Cardiac muscle cell (in vitro differentiated cells and primary cell): ENCODE results near the gene TLX1. TPM values are rescaled to one million over a fixed set of nuclear protein-coding genes. Genes with fewer than 3 reads are reported as not detected.

Experiments used
- DNase-seq, 2 donors: peaks; one replicate each; pipeline versions ENCODE4 v3.0.0 to v3.0.0-alpha.2; 2010 to 2017; ENCODE audit warnings: low read depth in 1 of 2, low spot score in 1 of 2
- H3K27ac ChIP-seq: fragments of 200-600 bp; sonication (generic); 2 replicates; pipeline ENCODE4 v1.5.1; 2016
- H3K27me3 ChIP-seq: fragments of 200-600 bp; sonication (generic); 2 replicates; pipeline ENCODE4 v1.6.0; 2016; ENCODE audit warnings: control low read depth
- H3K36me3 ChIP-seq: fragments of 200-600 bp; sonication (generic); 2 replicates; pipeline ENCODE4 v1.5.1; 2016; ENCODE audit warnings: control low read depth
- H3K4me1 ChIP-seq: fragments of 200-600 bp; sonication (generic); 2 replicates; pipeline ENCODE4 v1.8.1; 2017; ENCODE audit warnings: low read depth, mild to moderate bottlenecking, mixed run types
- H3K4me3 ChIP-seq: fragments of 200-600 bp; sonication (generic); 2 replicates; pipeline ENCODE4 v1.5.1; 2016; ENCODE audit warnings: mild to moderate bottlenecking
- H3K9me3 ChIP-seq: fragments of 200-600 bp; sonication (generic); 2 replicates; pipeline ENCODE4 v1.5.1; 2017; ENCODE audit warnings: low read depth, mild to moderate bottlenecking, control low read depth
- polyA plus RNA-seq: library from polyadenylated mRNA; unstranded; fragments of >200 nt; fragmentation: Nextera tagmentation; extraction: Ambion mirVana; gene quantifications from 2 replicates; pipeline ENCODE4 v1.2.1, GENCODE V29; 2016
- total RNA-seq: library from RNA; depleted of rRNA; stranded (reverse); fragments of >200 nt; gene quantifications from 2 replicates; pipeline ENCODE4 v1.2.3, GENCODE V29; 2016
- TF ChIP-seq, protein P1 (sequence below): IDR thresholded peaks from 2 replicates; pipeline ENCODE4 v1.5.1; 2012; ENCODE audit warnings: low read depth, mild to moderate bottlenecking, low read length

TLX1 gene
- total and polyA plus RNA-seq, 2 experiments from 2014 or later: 1.9 to 2.2 TPM

DNA sequence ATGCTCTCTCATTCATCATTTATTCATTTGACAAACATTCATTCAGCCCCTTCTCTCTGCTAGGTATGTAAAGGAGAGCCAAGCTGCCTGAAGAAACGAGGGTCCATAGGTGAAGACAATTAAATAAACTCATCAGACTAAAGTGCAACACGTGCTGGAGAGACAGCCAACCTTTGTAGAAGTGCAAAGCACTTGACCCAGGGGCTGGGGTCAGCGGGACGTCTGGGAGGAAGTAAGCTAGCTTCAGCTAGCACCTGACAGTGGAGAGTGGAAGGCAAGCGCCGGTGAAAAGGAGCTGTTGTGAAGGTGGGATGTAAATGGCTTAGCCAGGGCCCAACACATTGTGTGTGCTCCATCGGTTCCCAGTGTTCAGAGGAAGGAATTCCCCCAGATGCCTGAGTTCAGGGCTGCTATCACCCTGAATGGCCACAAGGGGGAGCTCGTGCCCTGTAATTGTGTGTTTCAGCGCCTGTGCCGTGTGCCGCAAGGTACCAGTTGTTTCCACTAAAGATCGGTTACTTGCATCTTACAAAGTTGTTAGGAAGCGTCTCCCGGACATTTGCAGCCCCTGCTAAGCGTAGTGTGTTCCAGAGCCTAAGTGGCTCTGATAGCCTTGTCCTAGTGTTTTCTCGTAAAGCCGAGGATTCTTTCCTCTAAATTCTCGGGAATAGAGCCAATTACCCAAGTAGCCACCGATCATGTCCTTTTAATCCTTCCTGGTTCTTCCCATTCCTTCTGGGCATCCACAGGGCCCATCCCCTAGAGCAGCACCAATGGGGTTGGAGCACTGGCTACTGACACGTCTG is 30.6 kb downstream of the TLX1 start:
- TF ChIP-seq, protein P1, sequence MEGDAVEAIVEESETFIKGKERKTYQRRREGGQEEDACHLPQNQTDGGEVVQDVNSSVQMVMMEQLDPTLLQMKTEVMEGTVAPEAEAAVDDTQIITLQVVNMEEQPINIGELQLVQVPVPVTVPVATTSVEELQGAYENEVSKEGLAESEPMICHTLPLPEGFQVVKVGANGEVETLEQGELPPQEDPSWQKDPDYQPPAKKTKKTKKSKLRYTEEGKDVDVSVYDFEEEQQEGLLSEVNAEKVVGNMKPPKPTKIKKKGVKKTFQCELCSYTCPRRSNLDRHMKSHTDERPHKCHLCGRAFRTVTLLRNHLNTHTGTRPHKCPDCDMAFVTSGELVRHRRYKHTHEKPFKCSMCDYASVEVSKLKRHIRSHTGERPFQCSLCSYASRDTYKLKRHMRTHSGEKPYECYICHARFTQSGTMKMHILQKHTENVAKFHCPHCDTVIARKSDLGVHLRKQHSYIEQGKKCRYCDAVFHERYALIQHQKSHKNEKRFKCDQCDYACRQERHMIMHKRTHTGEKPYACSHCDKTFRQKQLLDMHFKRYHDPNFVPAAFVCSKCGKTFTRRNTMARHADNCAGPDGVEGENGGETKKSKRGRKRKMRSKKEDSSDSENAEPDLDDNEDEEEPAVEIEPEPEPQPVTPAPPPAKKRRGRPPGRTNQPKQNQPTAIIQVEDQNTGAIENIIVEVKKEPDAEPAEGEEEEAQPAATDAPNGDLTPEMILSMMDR: peak; percentile 98
- Histone ChIP-seq H3K4me1 (peaks cover 19% of the 10 kb centered on the region), H3K27ac (no peak overlapping the region), H3K27me3 (peaks cover 20% of the 10 kb centered on the region), H3K36me3 (no peaks in the 10 kb centered on the region), H3K4me3 (no peak overlapping the region), H3K9me3 (no peaks in the 10 kb centered on the region)
- peak; percentile 83 to 86 for DNase-seq

DNA sequence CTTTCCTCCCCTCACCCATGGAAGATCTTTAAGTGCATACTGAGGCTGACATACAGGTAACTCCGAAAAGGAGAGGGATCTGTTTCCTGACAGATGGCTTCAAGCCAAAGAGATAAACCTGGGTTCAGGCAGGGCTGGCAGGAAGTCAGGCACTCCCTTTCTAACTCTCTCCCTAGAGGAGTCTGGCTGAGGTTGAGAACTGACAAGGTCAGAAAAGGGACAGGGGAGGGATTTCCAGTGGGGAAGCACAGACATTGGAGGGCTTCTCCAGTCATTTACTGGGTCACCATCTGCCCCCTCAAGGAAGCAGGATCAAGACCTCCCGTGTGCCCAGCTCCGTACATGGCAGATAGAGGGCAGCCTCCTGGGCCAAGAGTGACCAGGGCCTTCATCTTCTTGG is 31.6 kb downstream of the TLX1 start:
- no peak for DNase-seq
- Histone ChIP-seq H3K9me3 (no peaks in the 10 kb centered on the region), H3K27ac (no peak overlapping the region), H3K4me1 (peaks cover 15% of the 10 kb centered on the region), H3K4me3 (no peak overlapping the region), H3K36me3 (no peaks in the 10 kb centered on the region), H3K27me3 (peaks cover 30% of the 10 kb centered on the region)
- TF ChIP-seq, protein P1: peak; percentile 8

DNA sequence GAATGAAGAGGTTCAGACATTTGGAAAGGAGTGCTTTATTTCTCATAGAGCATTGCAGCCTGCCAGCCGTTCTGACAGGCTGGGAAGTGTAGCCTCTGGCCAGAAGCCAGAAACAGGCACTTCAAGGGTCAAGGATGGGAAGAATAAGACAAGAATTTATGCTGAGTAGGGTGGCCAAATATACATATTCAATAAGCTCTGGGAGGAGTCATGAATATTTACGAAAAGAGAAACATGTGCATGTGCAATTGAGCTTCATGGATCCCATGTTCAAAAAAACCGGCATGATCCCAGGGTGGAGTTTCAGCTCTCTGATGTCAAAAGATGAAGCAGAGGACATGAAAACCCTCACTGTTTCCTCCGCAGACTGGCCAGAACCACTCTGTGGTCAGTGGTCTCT is 32.9 kb downstream of the TLX1 start:
- H3K27me3 ChIP-seq: peaks cover 44% of the 10 kb centered on the region
- no peak overlapping the region for H3K4me3 ChIP-seq
- TF ChIP-seq, protein P1: no peak
- H3K4me1 ChIP-seq: peaks cover 10% of the 10 kb centered on the region
- no peak overlapping the region for H3K27ac ChIP-seq
- no peak for DNase-seq
- no peaks in the 10 kb centered on the region for H3K36me3 ChIP-seq
- no peaks in the 10 kb centered on the region for H3K9me3 ChIP-seq

DNA sequence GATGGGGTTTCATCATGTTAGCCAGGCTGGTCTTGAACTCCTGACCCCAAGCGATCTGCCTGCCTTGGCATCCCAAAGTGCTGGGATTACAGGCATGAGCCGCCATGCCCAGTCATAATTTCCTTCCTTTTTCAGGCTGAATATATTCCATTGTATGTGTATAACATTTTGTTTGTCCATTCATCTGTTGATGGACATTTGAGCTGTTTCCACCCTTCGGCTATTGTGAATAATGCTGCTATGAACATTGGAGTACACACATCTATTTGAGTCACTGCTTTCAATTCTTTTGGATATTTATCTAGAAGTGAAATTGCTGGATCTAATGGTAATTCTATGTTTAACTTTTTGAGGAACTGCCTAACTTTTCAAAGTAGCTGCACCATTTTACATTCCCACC is 34.6 kb downstream of the TLX1 start:
- TF ChIP-seq, protein P1: no peak
- Histone ChIP-seq H3K4me3 (no peak overlapping the region), H3K36me3 (no peaks in the 10 kb centered on the region), H3K27ac (no peak overlapping the region), H3K9me3 (no peaks in the 10 kb centered on the region), H3K4me1 (peaks cover 10% of the 10 kb centered on the region), H3K27me3 (peaks cover 46% of the 10 kb centered on the region)
- DNase-seq: no peak

DNA sequence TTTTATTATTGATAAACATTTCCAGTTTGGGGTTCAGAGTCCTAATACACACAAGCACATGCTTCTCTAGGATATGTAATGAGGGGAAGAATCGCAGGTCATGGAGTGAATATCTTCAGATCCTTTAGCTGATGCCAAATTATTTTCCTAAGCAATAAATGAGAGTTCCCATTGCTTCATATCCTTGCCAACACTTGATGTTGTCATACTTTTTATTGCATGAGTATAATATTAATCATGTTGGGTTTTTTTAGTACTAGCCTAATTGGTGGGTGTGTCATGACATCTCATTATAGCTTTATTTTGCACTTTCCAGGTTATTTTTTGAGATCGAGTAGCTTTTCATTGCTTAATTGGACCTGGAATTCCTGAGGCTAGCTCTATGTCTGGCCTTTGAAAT is 35.3 kb downstream of the TLX1 start:
- no peak for DNase-seq
- Histone ChIP-seq H3K36me3 (no peaks in the 10 kb centered on the region), H3K27ac (no peak overlapping the region), H3K4me3 (no peak overlapping the region), H3K4me1 (peaks cover 10% of the 10 kb centered on the region), H3K9me3 (no peaks in the 10 kb centered on the region), H3K27me3 (peaks cover 51% of the 10 kb centered on the region)
- TF ChIP-seq, protein P1: no peak
